Hematopoietic multipotent progenitor cell (in vitro differentiated cells): ENCODE measurements around the gene HOXB3. TPM values are rescaled to one million over a fixed set of nuclear protein-coding genes. Genes with fewer than 3 reads are reported as not detected.
A peak's percentile ranks its signal among the peaks of the same experiment; 100 is the strongest.

ENCODE experiments used
- DNase-seq, 3 donors: peaks; one replicate each; pipeline ENCODE4 v3.0.0-alpha.2; 2011 to 2015; ENCODE audit warnings: low read depth in 2 of 3, low spot score in 2 of 3
- total RNA-seq: library from RNA; depleted of rRNA; stranded (reverse); fragments of >200 nt; gene quantifications from one replicate; pipeline ENCODE4 v1.2.3, GENCODE V29; 2012

Gene HOXB3
- total RNA-seq, 1 donor = 20.5 TPM

- no peak for DNase-seq
These were observed 29.9 kb downstream of the HOXB3 start for GRCh38 chr17:48559840-48560817.

GRCh38 chr17:48559122-48559839 is 30.8 kb downstream of the HOXB3 start:
- DNase-seq = no peak

GRCh38 chr17:48558831-48559121 is 31.3 kb downstream of the HOXB3 start:
- no peak for DNase-seq

- no peak for DNase-seq
These were observed 31.8 kb downstream of the HOXB3 start for GRCh38 chr17:48558057-48558830.

- DNase-seq = no peak
These were observed 33.3 kb downstream of the HOXB3 start for GRCh38 chr17:48556576-48557401.

DNA sequence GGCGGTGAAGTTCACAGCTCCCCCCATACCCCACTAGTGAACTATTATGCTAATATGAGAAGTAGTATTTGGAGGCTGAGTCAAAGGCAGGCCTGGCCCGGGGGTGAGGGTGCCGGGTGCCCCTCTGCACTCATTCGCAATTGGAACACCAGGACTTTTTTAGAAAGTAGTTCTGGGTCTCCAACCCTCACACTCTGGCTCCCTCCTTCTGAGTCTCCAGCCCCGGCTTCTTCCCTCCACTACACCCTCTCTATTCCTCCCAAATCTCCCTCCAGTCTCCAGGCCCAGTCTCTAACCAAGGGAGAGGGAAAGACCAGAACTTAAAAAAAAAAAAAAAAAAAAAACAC is 33.8 kb downstream of the HOXB3 start:
- DNase-seq = no peak

GRCh38 chr17:48555258-48556228 is 34.5 kb downstream of the HOXB3 start:
- DNase-seq = peak in 2 of 3 donors; percentile 79 to 89

- no peak for DNase-seq
These were observed 35.4 kb downstream of the HOXB3 start for GRCh38 chr17:48554412-48555257.

DNA sequence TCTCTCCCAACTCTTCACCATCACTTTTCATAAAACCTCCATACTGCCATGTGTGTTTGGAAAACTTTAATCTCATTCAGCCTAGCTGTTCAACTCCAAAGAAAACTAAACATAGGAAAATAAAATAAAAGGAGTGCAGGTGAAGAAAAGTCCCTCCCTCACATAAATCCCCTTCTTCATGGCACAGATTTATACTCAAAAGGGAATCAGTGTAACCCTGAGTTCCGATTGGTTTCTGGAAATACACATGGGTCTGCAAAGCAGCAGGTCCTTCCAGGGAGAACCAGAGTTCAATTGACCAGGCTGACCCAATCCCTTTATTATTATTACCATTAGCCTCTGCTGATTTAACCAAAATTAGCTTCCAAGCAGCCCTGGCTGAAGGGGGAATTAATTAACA is 36.2 kb downstream of the HOXB3 start:
- no peak for DNase-seq

DNA sequence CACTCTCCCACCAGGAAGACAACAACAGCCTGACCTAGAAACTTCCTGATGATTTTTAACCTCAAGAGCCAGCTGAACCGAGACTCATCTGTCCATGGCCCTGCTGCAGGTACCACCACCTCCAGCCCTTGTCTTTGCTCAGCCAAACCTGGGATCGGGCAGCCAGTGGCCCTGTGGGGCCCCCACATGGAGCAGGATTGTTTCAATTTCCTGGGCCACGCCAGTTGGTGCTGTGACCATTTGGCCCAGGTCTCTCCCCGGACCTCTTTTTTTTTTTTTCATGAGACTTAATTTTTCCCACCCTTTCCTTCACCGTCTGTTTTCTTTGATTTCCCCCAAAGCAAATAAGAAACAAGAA is 36.9 kb downstream of the HOXB3 start:
- no peak for DNase-seq

DNA sequence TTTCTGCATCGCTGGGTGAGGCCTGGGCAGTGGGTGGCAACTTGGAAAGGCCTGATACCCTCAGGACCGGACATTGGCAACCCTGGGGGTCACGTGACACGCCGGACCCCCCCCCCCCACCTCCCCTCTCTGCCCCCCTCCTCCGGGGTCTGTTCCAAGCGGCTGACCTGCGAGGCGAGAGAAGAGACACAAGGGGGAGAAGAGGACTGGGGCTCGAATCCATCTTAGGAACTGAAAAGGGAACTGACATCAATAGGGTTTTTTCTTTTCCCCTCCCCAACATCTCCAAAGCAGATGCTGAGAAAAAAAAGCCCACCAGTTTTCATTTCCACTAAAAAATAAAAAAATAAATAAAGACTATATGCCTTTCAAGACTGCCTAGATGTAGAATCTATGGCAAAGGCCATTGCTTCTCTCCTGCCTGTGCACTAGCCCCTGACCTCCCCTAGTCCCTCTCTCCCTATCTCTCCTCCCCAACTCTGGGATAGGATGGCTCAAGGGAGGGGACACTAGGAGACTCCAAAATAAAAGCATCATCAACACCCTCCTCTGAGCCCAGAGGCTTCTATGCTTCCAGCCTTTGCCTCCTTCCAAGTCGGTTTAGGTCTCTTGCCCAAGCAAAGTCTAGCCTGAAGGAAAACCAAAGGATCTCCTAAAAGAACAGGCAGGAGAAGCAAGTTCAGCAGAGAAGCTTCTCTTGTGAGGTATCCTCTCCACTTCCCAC is 37.4 kb downstream of the HOXB3 start:
- no peak for DNase-seq

- DNase-seq = no peak
These were observed 38.2 kb downstream of the HOXB3 start for GRCh38 chr17:48551596-48552465.

DNA sequence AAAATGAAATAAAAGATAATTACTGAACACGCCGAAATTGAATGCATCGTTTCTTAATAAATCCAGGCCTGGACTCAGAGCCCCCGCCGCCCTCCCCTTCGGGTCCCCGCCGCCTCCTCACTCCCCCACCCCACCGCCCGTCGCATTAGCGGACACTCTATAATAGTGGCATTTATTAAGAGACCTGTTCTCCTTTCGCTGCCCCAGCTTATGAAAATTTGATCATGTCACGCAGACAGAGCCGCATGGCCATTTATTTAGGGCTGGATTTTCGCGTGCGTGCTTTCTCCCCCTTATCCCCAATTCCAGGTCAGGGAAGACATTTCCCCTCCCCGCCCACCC is 38.9 kb downstream of the HOXB3 start:
- DNase-seq = no peak

- no peak for DNase-seq
These were observed 39.4 kb downstream of the HOXB3 start for GRCh38 chr17:48550502-48551213.

GRCh38 chr17:48549914-48550501 is 40.0 kb downstream of the HOXB3 start:
- no peak for DNase-seq

GRCh38 chr17:48549281-48549630 is 40.8 kb downstream of the HOXB3 start:
- no peak for DNase-seq
